OCI-LY7 (cell line): ENCODE measurements around the gene OMG. TPM values are rescaled to one million over a fixed set of nuclear protein-coding genes. Genes with fewer than 3 reads are reported as not detected.

Source experiments
- BruUV-seq: library from RNA; stranded (reverse); fragments of 400-500 nt; replicated peaks from 2 replicates; lab custom pipeline; 2021; lab: Mats Ljungman, UMichigan
- CTCF ChIA-PET: fragments of 300-600 bp; sonication (Branson Sonifier 250); formaldehyde crosslinking; loops from one replicate; lab custom pipeline; 2022; ENCODE audit warnings: antibody characterized with exemption; ENCODE audit not compliant: unreplicated experiment; lab: Charles Lee
- POLR2A ChIA-PET: fragments of 300-600 bp; sonication (Branson Sonifier 250); formaldehyde crosslinking; loops from one replicate; lab custom pipeline; 2022; ENCODE audit warnings: antibody characterized with exemption; lab: Charles Lee
- DNase-seq: peaks from one replicate; pipeline ENCODE4 v3.0.0-alpha.2; 2015; ENCODE audit warnings: low spot score
- H2AFZ ChIP-seq: fragments of 200-600 bp; sonication (generic), shearing (Covaris generic); 2 replicates; pipeline ENCODE4 v1.6.1; 2014; ENCODE audit warnings: mild to moderate bottlenecking, antibody characterized with exemption, low read length, moderate library complexity
- H3K27ac ChIP-seq: fragments of 200-600 bp; sonication (generic); 2 replicates; pipeline ENCODE4 v1.5.1; 2014; ENCODE audit warnings: mixed run types, low read depth, mild to moderate bottlenecking, moderate library complexity, low read length, inconsistent platforms; ENCODE audit not compliant: poor library complexity, severe bottlenecking
- H3K36me3 ChIP-seq: fragments of 200-600 bp; sonication (generic); 2 replicates; pipeline ENCODE4 v1.6.1; 2014; ENCODE audit warnings: mild to moderate bottlenecking, antibody characterized with exemption, low read length, moderate library complexity, mixed read lengths; ENCODE audit not compliant: insufficient read depth
- H3K4me1 ChIP-seq: fragments of 200-600 bp; sonication (generic); 2 replicates; pipeline ENCODE4 v1.5.1; 2014; ENCODE audit warnings: mild to moderate bottlenecking, low read length; ENCODE audit not compliant: insufficient read depth, poor library complexity, severe bottlenecking
- H3K4me2 ChIP-seq: fragments of 200-600 bp; sonication (generic); 2 replicates; pipeline ENCODE4 v1.6.1; 2014; ENCODE audit warnings: mild to moderate bottlenecking, low read length
- H3K4me3 ChIP-seq: fragments of 200-600 bp; sonication (generic); 2 replicates; pipeline ENCODE4 v1.5.1; 2014; ENCODE audit warnings: mild to moderate bottlenecking, low read depth, low read length; ENCODE audit not compliant: poor library complexity, severe bottlenecking
- H3K79me2 ChIP-seq: fragments of 200-600 bp; sonication (generic); 2 replicates; pipeline ENCODE4 v1.6.1; 2016; ENCODE audit warnings: low read depth, mild to moderate bottlenecking, low read length, moderate library complexity, mixed read lengths; ENCODE audit not compliant: insufficient read depth
- H3K9me2 ChIP-seq: fragments of 200-600 bp; sonication (generic); 2 replicates; pipeline ENCODE4 v1.6.1; 2016; ENCODE audit warnings: mild to moderate bottlenecking, low read length, mixed read lengths; ENCODE audit not compliant: insufficient read depth
- H3K9me3 ChIP-seq: fragments of 200-600 bp; sonication (generic); 2 replicates; pipeline ENCODE4 v1.6.1; 2014; ENCODE audit warnings: mild to moderate bottlenecking, mixed run types, low read length, mixed read lengths
- H4K20me1 ChIP-seq: fragments of 200-600 bp; sonication (generic); 2 replicates; pipeline ENCODE4 v1.6.1; 2014; ENCODE audit warnings: mild to moderate bottlenecking, antibody characterized with exemption, low read length, moderate library complexity, mixed read lengths; ENCODE audit not compliant: insufficient read depth
- CTCF ChIP-seq: fragments of 200-600 bp; sonication (generic); conservative IDR thresholded peaks from 2 replicates; pipeline ENCODE4 v1.5.1; 2014; ENCODE audit warnings: mild to moderate bottlenecking, antibody characterized with exemption, low read length, moderate library complexity, mixed read lengths
- EZH2phosphoT487 ChIP-seq: fragments of 200-600 bp; sonication (generic); IDR thresholded peaks from 2 replicates; pipeline ENCODE4 v1.6.1; 2018; ENCODE audit warnings: low read depth, borderline replicate concordance, mild to moderate bottlenecking, mixed run types, antibody characterized with exemption, low read length, moderate library complexity, mixed read lengths
- intact Hi-C: fragments of 100-400 bp; cut with micrococcal nuclease; formaldehyde crosslinking; loops from one replicate; pipeline ENCODE4 v1.10.0; 2022; ENCODE audit not compliant: unreplicated experiment
- total RNA-seq, 2 experiments: library from RNA; depleted of rRNA in 1 of 2; stranded (reverse); fragments of >200 nt in 1 of 2; shearing (Covaris generic) in 1 of 2; gene quantifications; 2 replicates each; pipeline ENCODE4 v1.2.3, GENCODE V29; 2014 to 2022

Gene OMG
- total RNA-seq, 2 experiments from 2014 or later, result 0.32 to 1.4 TPM

- ChIA-PET POLR2A (no interaction called here), CTCF (no interaction called here)
- H3K27ac ChIP-seq, result no peak overlapping the region
- BruUV-seq, result no TSS peak
- no peak for DNase-seq
- H3K79me2 ChIP-seq, result no peaks in the 10 kb centered on the region
- intact Hi-C loops, result no loop called here
- H2AFZ ChIP-seq, result no peak overlapping the region
- TF ChIP-seq CTCF (no peak), EZH2phosphoT487 (no peak)
- no peaks in the 10 kb centered on the region for H3K9me2 ChIP-seq
- H3K36me3 ChIP-seq, result no peaks in the 10 kb centered on the region
- H3K4me3 ChIP-seq, result no peak overlapping the region
- H3K4me1 ChIP-seq, result no peaks in the 10 kb centered on the region
- no peaks in the 10 kb centered on the region for H4K20me1 ChIP-seq
- no peak overlapping the region for H3K4me2 ChIP-seq
- H3K9me3 ChIP-seq, result no peaks in the 10 kb centered on the region
Measured at GRCh38 chr17:31295489-31295871, 1.6 kb downstream of the OMG start.

- Histone ChIP-seq H3K36me3 (no peaks in the 10 kb centered on the region), H3K4me1 (no peaks in the 10 kb centered on the region), H3K79me2 (no peaks in the 10 kb centered on the region), H3K4me2 (no peak overlapping the region), H3K9me3 (no peaks in the 10 kb centered on the region), H3K9me2 (no peaks in the 10 kb centered on the region), H4K20me1 (no peaks in the 10 kb centered on the region), H3K4me3 (no peak overlapping the region), H2AFZ (no peak overlapping the region), H3K27ac (no peak overlapping the region)
- intact Hi-C loops, result loop anchor here (5.0 kb wide), 1 partner anchor 53 kb away; no protein-coding TSS in a partner anchor
- BruUV-seq, result no TSS peak
- no peak for DNase-seq
- no peak for TF ChIP-seq CTCF
- TF ChIP-seq EZH2phosphoT487, result no peak
- CTCF ChIA-PET, result no interaction called here
- POLR2A ChIA-PET, result interaction anchor here (0.6 kb wide), 1 partner anchor 212 kb away, joined by 3 read pairs; no protein-coding TSS in a partner anchor
Measured at GRCh38 chr17:31294820-31295488, 2.1 kb downstream of the OMG start.

GRCh38 chr17:31294231-31294630 lies 2.8 kb downstream of the OMG start:
- H3K4me3 ChIP-seq, result no peak overlapping the region
- no peaks in the 10 kb centered on the region for H3K4me1 ChIP-seq
- POLR2A ChIA-PET, result no interaction called here
- no peaks in the 10 kb centered on the region for H3K9me3 ChIP-seq
- BruUV-seq, result no TSS peak
- H3K27ac ChIP-seq, result no peak overlapping the region
- CTCF ChIA-PET, result no interaction called here
- intact Hi-C loops, result loop anchor here (5.0 kb wide), 1 partner anchor 52 kb away; no protein-coding TSS in a partner anchor
- no peak overlapping the region for H2AFZ ChIP-seq
- no peak overlapping the region for H3K4me2 ChIP-seq
- no peaks in the 10 kb centered on the region for H3K36me3 ChIP-seq
- no peaks in the 10 kb centered on the region for H4K20me1 ChIP-seq
- no peak for DNase-seq
- H3K79me2 ChIP-seq, result no peaks in the 10 kb centered on the region
- no peak for TF ChIP-seq CTCF
- no peak for TF ChIP-seq EZH2phosphoT487
- no peaks in the 10 kb centered on the region for H3K9me2 ChIP-seq
